Measurements from ENCODE around the gene MLKL. TPM values are rescaled to one million over a fixed set of nuclear protein-coding genes. Genes with fewer than 3 reads are reported as not detected.
"Not testable (repeated sequence)": the region's sequence is repeated elsewhere in the genome, so short reads cannot be mapped to it uniquely, and the experiment has no call there.

The MLKL gene
- total and polyA plus RNA-seq, 9 donors, result 1.5 to 9.5 (median 2.5) TPM

DNA sequence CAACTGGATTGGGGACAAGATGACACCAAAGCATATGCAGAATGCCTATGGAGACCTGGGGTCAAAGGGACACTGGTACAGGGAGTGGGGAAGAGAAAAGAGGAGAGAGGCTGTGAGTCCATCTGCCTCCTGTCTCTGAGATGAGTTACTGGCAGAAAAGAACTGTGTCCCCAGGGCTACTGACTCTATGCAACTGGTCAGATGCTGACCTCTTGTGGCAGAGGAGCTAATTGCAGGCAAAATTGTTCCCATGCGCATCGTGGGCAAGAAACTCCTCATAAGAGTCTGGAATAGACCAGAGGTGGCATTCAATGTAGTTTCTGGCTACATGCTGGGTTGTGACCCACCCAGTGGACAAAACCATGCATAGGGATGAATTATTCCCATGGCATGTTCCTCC is 26.1 kb upstream of the MLKL start:
- Histone ChIP-seq H3K4me3 (no peak overlapping the region), H3K36me3 (no peaks in the 10 kb centered on the region), H3K9me3 (no peaks in the 10 kb centered on the region), H3K27me3 (no peaks in the 10 kb centered on the region), H3K4me1 (ENCODE audit: insufficient read depth) (peaks cover 6% of the 10 kb centered on the region), H3K27ac (no peak overlapping the region)
- intact Hi-C loops (cut with DNase I), result loop anchor here in 1 of 4 donors (1.0 kb wide), 1 partner anchor 28 kb away; no protein-coding TSS in a partner anchor
- DNase-seq, result no peak
- TF ChIP-seq POLR2A (IDR thresholded peaks at IDR 0.05) (no peak), EP300 (IDR thresholded peaks at IDR 0.05) (no peak)
- TF ChIP-seq, protein P1, sequence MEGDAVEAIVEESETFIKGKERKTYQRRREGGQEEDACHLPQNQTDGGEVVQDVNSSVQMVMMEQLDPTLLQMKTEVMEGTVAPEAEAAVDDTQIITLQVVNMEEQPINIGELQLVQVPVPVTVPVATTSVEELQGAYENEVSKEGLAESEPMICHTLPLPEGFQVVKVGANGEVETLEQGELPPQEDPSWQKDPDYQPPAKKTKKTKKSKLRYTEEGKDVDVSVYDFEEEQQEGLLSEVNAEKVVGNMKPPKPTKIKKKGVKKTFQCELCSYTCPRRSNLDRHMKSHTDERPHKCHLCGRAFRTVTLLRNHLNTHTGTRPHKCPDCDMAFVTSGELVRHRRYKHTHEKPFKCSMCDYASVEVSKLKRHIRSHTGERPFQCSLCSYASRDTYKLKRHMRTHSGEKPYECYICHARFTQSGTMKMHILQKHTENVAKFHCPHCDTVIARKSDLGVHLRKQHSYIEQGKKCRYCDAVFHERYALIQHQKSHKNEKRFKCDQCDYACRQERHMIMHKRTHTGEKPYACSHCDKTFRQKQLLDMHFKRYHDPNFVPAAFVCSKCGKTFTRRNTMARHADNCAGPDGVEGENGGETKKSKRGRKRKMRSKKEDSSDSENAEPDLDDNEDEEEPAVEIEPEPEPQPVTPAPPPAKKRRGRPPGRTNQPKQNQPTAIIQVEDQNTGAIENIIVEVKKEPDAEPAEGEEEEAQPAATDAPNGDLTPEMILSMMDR (IDR thresholded peaks at IDR 0.05), result no peak
- WGBS, 3 donors, result 60 to 84% (median 82%) methylated on average over 2 of the region's 2 CpGs

DNA sequence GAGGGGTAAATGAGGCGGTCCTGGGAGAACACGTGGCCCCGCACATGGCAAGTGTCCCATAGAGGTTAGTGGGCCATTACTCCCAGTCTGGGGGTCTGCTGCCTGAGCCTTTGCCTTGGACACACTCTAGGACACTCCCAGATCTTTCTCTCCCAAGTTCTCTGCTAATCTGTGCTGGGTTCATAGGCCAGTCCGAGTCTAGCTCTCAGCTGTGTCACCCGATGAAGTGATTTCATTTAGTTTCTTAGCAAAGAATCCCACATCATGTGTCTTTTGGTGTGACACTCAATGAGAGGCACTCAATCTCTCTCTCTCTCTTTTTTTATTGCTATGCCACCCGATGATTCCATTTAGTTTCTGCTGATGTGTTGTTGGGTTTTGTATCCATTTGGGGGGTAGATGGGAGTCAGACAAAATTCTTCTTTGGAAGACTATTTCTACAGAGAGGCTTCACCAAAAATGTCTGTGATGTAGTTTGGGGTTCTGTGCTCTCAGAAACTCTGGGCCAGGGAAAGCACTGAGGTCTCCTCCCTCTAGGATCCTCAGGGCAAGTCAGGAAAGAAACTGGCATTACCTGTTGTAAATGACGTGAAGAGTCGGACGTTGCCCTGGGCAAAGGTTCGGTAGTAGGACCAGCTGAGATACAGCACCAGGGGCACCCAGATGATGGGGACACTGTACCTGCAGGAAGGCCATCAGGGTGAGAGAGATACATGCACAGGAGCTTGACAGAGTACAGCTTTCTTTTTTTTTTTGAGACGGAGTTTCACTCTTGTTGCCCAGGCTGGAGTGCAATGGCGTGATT is 25.2 kb upstream of the MLKL start:
- intact Hi-C loops (cut with DNase I), result loop anchor here in 1 of 4 donors (1.0 kb wide), 1 partner anchor 28 kb away; no protein-coding TSS in a partner anchor
- Histone ChIP-seq H3K27me3 (no peaks in the 10 kb centered on the region), H3K27ac (no peak overlapping the region), H3K4me3 (no peak overlapping the region), H3K9me3 (no peaks in the 10 kb centered on the region), H3K36me3 (no peaks in the 10 kb centered on the region), H3K4me1 (ENCODE audit: insufficient read depth) (peaks cover 6% of the 10 kb centered on the region)
- 92 to 95% (median 93%) methylated on average over 12 of the region's 12 CpGs for WGBS, 3 donors
- DNase-seq, result no peak
- TF ChIP-seq, protein P1 (IDR thresholded peaks at IDR 0.05), result no peak
- TF ChIP-seq EP300 (IDR thresholded peaks at IDR 0.05) (no peak), POLR2A (IDR thresholded peaks at IDR 0.05) (no peak)

DNA sequence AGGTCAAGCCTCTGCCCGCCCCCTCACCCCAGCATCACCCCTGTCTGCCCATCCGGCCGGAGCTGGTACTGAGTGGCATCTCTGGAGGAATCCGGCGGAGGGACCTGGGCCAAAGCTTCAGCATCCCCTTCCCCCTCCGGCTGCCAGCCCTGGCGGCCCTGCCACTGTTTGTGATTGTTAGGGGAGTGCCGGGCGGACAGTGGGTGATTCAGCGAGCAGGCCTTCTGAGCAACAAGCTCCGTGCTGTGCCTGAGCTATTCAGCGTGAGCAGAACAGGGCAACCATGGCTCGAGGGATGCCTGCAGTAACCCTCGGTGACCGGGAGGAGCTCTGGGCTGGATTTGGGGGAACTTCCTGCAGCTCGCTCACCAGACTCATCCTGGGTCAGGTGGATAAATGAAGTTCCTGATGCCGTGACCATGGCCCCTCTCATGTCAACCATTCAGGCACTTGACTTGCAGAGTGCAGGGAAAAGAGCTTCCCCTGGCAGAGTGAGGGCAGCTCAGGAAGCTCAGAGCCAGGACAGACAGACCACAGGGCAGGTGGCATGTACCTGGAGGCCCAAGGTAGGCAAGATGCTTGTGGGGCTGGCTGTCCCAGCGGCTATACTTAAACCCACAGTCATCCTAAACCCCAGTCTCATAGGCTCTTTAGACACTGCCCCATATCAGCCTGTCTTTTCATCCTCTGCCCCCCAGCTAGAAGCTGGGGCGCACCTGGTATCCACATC is 24.3 kb upstream of the MLKL start:
- Histone ChIP-seq H3K4me3 (no peak overlapping the region), H3K4me1 (ENCODE audit: insufficient read depth) (peaks cover 5% of the 10 kb centered on the region), H3K36me3 (no peaks in the 10 kb centered on the region), H3K9me3 (no peaks in the 10 kb centered on the region), H3K27me3 (no peaks in the 10 kb centered on the region), H3K27ac (no peak overlapping the region)
- intact Hi-C loops (cut with DNase I), result no loop called here
- peak in 2 of 5 donors; percentile 26 to 56 for DNase-seq
- no peak for TF ChIP-seq EP300 (IDR thresholded peaks at IDR 0.05)
- no peak for TF ChIP-seq POLR2A (IDR thresholded peaks at IDR 0.05)
- TF ChIP-seq, protein P1 (IDR thresholded peaks at IDR 0.05), result no peak
- 43 to 51% (median 45%) methylated on average over 14 to 19 of the region's 19 CpGs for WGBS, 3 donors

DNA sequence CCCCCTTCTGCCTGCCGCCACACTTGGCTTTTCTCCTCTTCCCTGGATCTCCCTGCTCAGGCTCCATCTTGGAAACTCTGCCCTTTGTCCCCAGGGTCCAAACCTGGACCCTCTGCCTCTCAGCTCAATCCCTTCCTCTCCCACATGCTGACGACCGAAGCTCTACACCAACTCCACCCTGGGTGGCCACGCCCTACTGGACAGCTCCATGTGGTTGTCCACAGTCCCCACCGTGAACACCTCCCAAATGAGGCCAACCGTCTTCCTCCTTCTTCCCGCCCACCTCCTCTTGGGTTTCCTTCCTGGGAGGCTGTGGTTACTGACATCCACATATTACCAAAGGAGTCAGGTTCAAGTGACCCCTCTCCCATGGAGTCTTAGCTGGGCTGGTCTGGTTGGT is 22.6 kb upstream of the MLKL start:
- Histone ChIP-seq H3K4me3 (no peak overlapping the region), H3K27me3 (no peaks in the 10 kb centered on the region), H3K4me1 (ENCODE audit: insufficient read depth) (peaks cover 5% of the 10 kb centered on the region), H3K9me3 (no peaks in the 10 kb centered on the region), H3K36me3 (no peaks in the 10 kb centered on the region), H3K27ac (no peak overlapping the region)
- intact Hi-C loops (cut with DNase I), result no loop called here
- no peak for DNase-seq
- TF ChIP-seq, protein P1 (IDR thresholded peaks at IDR 0.05), result no peak
- TF ChIP-seq EP300 (IDR thresholded peaks at IDR 0.05) (no peak), POLR2A (IDR thresholded peaks at IDR 0.05) (no peak)
- WGBS, 3 donors, result 80 to 91% (median 84%) methylated on average over 7 of the region's 7 CpGs

DNA sequence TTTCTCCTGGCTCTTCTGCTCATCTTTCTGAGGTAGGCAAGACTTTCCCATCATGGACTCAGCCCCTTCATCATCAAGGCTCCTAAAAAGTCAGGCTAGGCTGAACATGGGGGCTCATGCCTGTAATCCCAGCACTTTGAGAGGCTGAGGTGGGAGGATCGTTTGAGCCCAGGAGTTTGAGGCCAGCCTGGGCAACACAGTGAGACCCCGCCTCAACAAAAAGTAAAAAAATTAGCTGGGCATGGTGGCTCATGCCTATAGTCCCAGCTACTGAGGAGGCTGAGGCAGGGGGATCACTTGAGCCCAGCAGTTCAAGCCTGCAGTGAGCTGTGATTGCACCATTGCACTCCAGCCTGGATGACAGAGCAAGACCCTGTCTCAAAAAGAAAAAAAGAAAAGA is 21.5 kb upstream of the MLKL start:
- H3K27ac ChIP-seq; H3K4me1 ChIP-seq (ENCODE audit: insufficient read depth); intact Hi-C loops (cut with DNase I); DNase-seq; H3K36me3 ChIP-seq; H3K27me3 ChIP-seq; H3K4me3 ChIP-seq; H3K9me3 ChIP-seq: not testable (repeated sequence)
- WGBS, 3 donors, result 80 to 95% (median 87%) methylated on average over 2 of the region's 2 CpGs

Measured in ovary (tissue), 9 donors.